IMR-90 (cell line): ENCODE results near the gene PLXNA4. TPM values are rescaled to one million over a fixed set of nuclear protein-coding genes. Genes with fewer than 3 reads are reported as not detected.

Experiments
- ATAC-seq: fragments of 200-7000 bp; cut with Tn5 transposase; 2 replicates; pipeline ENCODE4 v1.9.1; 2020; ENCODE audit warnings: low read depth, mild to moderate bottlenecking, moderate library complexity
- BruUV-seq: library from RNA; stranded (reverse); fragments of 400-500 nt; replicated peaks from 2 replicates; lab custom pipeline; 2021; lab: Mats Ljungman, UMichigan
- CTCF ChIA-PET: fragments of 300-600 bp; formaldehyde crosslinking; extraction: SDS; loops from one replicate; lab custom pipeline; 2021; ENCODE audit warnings: antibody characterized with exemption; lab: Yijun Ruan, JAX
- POLR2A ChIA-PET: fragments of 300-600 bp; sonication (Branson Sonifier 250); formaldehyde crosslinking; loops from one replicate; lab custom pipeline; 2022; ENCODE audit warnings: antibody characterized with exemption; ENCODE audit not compliant: unreplicated experiment; lab: Charles Lee
- DNase-seq: peaks from one replicate; pipeline ENCODE4 v3.0.0; 2013
- H2AFZ ChIP-seq: replicated peaks from 2 replicates; pipeline ENCODE3; 2013; ENCODE audit warnings: low read length, mild to moderate bottlenecking; ENCODE audit not compliant: poor library complexity
- H2AK5ac ChIP-seq: 2 replicates; pipeline ENCODE4 v1.6.1; 2013; ENCODE audit warnings: low read depth, low read length, inconsistent platforms
- H2AK9ac ChIP-seq: replicated peaks from 2 replicates; pipeline ENCODE3; 2013; ENCODE audit warnings: mild to moderate bottlenecking, low read depth, low read length, moderate library complexity; ENCODE audit not compliant: poor library complexity
- H2BK120ac ChIP-seq: 2 replicates; pipeline ENCODE4 v1.6.1; 2013; ENCODE audit warnings: low read depth, low read length, inconsistent platforms
- H2BK15ac ChIP-seq: 3 replicates; pipeline ENCODE4 v1.6.1; 2013; ENCODE audit warnings: low read depth, low read length, inconsistent platforms
- H2BK20ac ChIP-seq: 2 replicates; pipeline ENCODE4 v1.6.1; 2013; ENCODE audit warnings: low read depth, mild to moderate bottlenecking, inconsistent platforms, low read length, moderate library complexity
- H2BK5ac ChIP-seq: 2 replicates; pipeline ENCODE4 v1.6.1; 2013; ENCODE audit warnings: mild to moderate bottlenecking, low read depth, low read length, inconsistent platforms; ENCODE audit not compliant: poor library complexity, severe bottlenecking
- H3K14ac ChIP-seq: replicated peaks from 2 replicates; pipeline ENCODE4 v1.6.1; 2013; ENCODE audit warnings: low read depth, low read length, inconsistent platforms
- H3K18ac ChIP-seq: 2 replicates; pipeline ENCODE4 v1.6.1; 2013; ENCODE audit warnings: low read depth, low read length, control low read depth
- H3K23ac ChIP-seq: 2 replicates; pipeline ENCODE4 v1.6.1; 2013; ENCODE audit warnings: low read depth, low read length, inconsistent platforms
- H3K27ac ChIP-seq: 2 replicates; pipeline ENCODE4 v1.5.1; 2013; ENCODE audit warnings: mild to moderate bottlenecking, control low read depth, low read length; ENCODE audit not compliant: insufficient read depth
- H3K27me3 ChIP-seq: 2 replicates; pipeline ENCODE4 v1.6.1; 2013; ENCODE audit warnings: low read length; ENCODE audit not compliant: control insufficient read depth, insufficient read depth
- H3K36me3 ChIP-seq: 2 replicates; pipeline ENCODE4 v1.6.1; 2013; ENCODE audit warnings: low read length, mixed read lengths; ENCODE audit not compliant: control insufficient read depth, insufficient read depth
- H3K4ac ChIP-seq: 2 replicates; pipeline ENCODE4 v1.6.1; 2013; ENCODE audit warnings: low read depth, low read length, inconsistent platforms
- H3K4me1 ChIP-seq: 2 replicates; pipeline ENCODE4 v1.6.1; 2013; ENCODE audit warnings: low read length, mixed read lengths; ENCODE audit not compliant: control insufficient read depth, insufficient read depth
- H3K4me2 ChIP-seq: 2 replicates; pipeline ENCODE4 v1.6.1; 2013; ENCODE audit warnings: low read depth, mild to moderate bottlenecking, control low read depth, low read length, moderate library complexity
- H3K4me3 ChIP-seq: 2 replicates; pipeline ENCODE4 v1.5.1; 2013; ENCODE audit warnings: low read depth, mild to moderate bottlenecking, control low read depth, low read length, moderate library complexity; ENCODE audit not compliant: insufficient read depth
- H3K56ac ChIP-seq: 2 replicates; pipeline ENCODE4 v1.6.1; 2013; ENCODE audit warnings: low read length, inconsistent platforms; ENCODE audit not compliant: insufficient read depth; ENCODE audit errors: extremely low read depth
- H3K79me1 ChIP-seq, 2 experiments: 2 replicates each; pipeline ENCODE4 v1.6.1; 2013; ENCODE audit warnings: low read length in 2 of 2, inconsistent platforms in 1 of 2, low read depth in 1 of 2
- H3K9ac ChIP-seq: 2 replicates; pipeline ENCODE4 v1.6.1; 2013; ENCODE audit warnings: low read depth, low read length, control low read depth
- H3K9me1 ChIP-seq: 2 replicates; pipeline ENCODE4 v1.6.1; 2013; ENCODE audit warnings: low read length, inconsistent platforms; ENCODE audit not compliant: insufficient read depth
- H3K9me3 ChIP-seq: 2 replicates; pipeline ENCODE4 v1.6.1; 2013; ENCODE audit warnings: low read length; ENCODE audit not compliant: control insufficient read depth, insufficient read depth
- H4K20me1 ChIP-seq: 2 replicates; pipeline ENCODE4 v1.6.1; 2013; ENCODE audit warnings: low read length, inconsistent platforms; ENCODE audit not compliant: insufficient read depth
- H4K5ac ChIP-seq: 2 replicates; pipeline ENCODE4 v1.6.1; 2013; ENCODE audit warnings: mild to moderate bottlenecking, low read depth, low read length, control low read depth
- H4K8ac ChIP-seq, 2 experiments: 2 replicates each; pipeline ENCODE4 v1.6.1; 2013; ENCODE audit warnings: low read depth in 2 of 2, low read length in 2 of 2, control low read depth in 1 of 2, inconsistent platforms in 1 of 2
- H4K91ac ChIP-seq: 2 replicates; pipeline ENCODE4 v1.6.1; 2013; ENCODE audit warnings: low read depth, low read length, inconsistent platforms; ENCODE audit not compliant: insufficient read depth
- BHLHE40 ChIP-seq: fragments of 150-350 bp; IDR thresholded peaks from 2 replicates; pipeline ENCODE4 v1.6.1; 2016; ENCODE audit warnings: mild to moderate bottlenecking, low read depth, low read length
- CEBPB ChIP-seq: IDR thresholded peaks from 2 replicates; pipeline ENCODE4 v1.6.1; 2012; ENCODE audit warnings: low read depth, low read length, improper control_type of control experiment
- CHD1 ChIP-seq: IDR thresholded peaks from 2 replicates; pipeline ENCODE4 v1.6.1; 2012; ENCODE audit warnings: low read depth, low read length, improper control_type of control experiment
- FOS ChIP-seq: fragments of 150-350 bp; IDR thresholded peaks from 2 replicates; pipeline ENCODE4 v1.6.1; 2016; ENCODE audit warnings: low read depth, low read length
- MAFK ChIP-seq: IDR thresholded peaks from 2 replicates; pipeline ENCODE4 v1.6.1; 2012; ENCODE audit warnings: low read depth, low read length, improper control_type of control experiment
- MAZ ChIP-seq: IDR thresholded peaks from 2 replicates; pipeline ENCODE4 v1.6.1; 2012; ENCODE audit warnings: low read depth, mild to moderate bottlenecking, low read length, improper control_type of control experiment, moderate library complexity, borderline replicate concordance
- MXI1 ChIP-seq: IDR thresholded peaks from 2 replicates; pipeline ENCODE4 v1.6.1; 2012; ENCODE audit warnings: low read depth, mild to moderate bottlenecking, low read length, moderate library complexity, borderline replicate concordance
- NFE2L2 ChIP-seq: fragments of 150-350 bp; IDR thresholded peaks from 2 replicates; pipeline ENCODE4 v1.6.1; 2016; ENCODE audit warnings: low read depth, mild to moderate bottlenecking, low read length
- POLR2A ChIP-seq: IDR thresholded peaks from 2 replicates; pipeline ENCODE4 v1.6.1; 2012; ENCODE audit warnings: mild to moderate bottlenecking, low read depth, low read length
- RAD21 ChIP-seq: IDR thresholded peaks from 2 replicates; pipeline ENCODE4 v1.6.1; 2012; ENCODE audit warnings: low read length, improper control_type of control experiment
- RCOR1 ChIP-seq: IDR thresholded peaks from 2 replicates; pipeline ENCODE4 v1.6.1; 2012; ENCODE audit warnings: mild to moderate bottlenecking, low read length, improper control_type of control experiment; ENCODE audit not compliant: insufficient replicate concordance
- RFX5 ChIP-seq: IDR thresholded peaks from 2 replicates; pipeline ENCODE4 v1.8.0; 2012; ENCODE audit warnings: low read depth, mild to moderate bottlenecking, low read length, moderate library complexity
- SMC3 ChIP-seq: fragments of 150-350 bp; IDR thresholded peaks from 2 replicates; pipeline ENCODE4 v1.6.1; 2016; ENCODE audit warnings: low read depth, mild to moderate bottlenecking, antibody characterized with exemption, low read length, moderate library complexity
- USF2 ChIP-seq: fragments of 150-350 bp; IDR thresholded peaks from 2 replicates; pipeline ENCODE4 v1.6.1; 2017; ENCODE audit warnings: mild to moderate bottlenecking, antibody characterized with exemption, low read length, low read depth
- WGBS, 2 experiments: methylation state at CpG; one replicate each; pipeline versions ENCODE4 v1.1.5 to v1.1.7; 2013; ENCODE audit warnings: missing lambda C conversion rate in 2 of 2; ENCODE audit not compliant: insufficient read length in 1 of 2; ENCODE audit errors: extremely low coverage in 2 of 2; 5-methylcytosine and 5-hydroxymethylcytosine counted together
- dilution Hi-C: fragments of 300-500 bp; cut with HindIII; formaldehyde crosslinking; loops from one replicate; pipeline ENCODE4 v1.14.3; 2018; ENCODE audit warnings: low sequenced_read_pairs; ENCODE audit not compliant: unreplicated experiment
- in situ Hi-C: fragments of 300-500 bp; cut with MboI; formaldehyde crosslinking; loops from 3 replicates; pipeline ENCODE4 v1.14.3; 2019; ENCODE audit warnings: low sequenced_read_pairs, inconsistent platforms, mixed read lengths
- intact Hi-C: fragments of 100-400 bp; cut with micrococcal nuclease; formaldehyde crosslinking; loops from 2 replicates; pipeline ENCODE4 v1.10.0; 2022
- polyA plus RNA-seq, 3 experiments: library from polyadenylated mRNA; depleted of rRNA; stranded (reverse); fragments of >200 nt; gene quantifications; 2 replicates each; pipeline ENCODE4 v1.2.3, GENCODE V29; 2012; ENCODE audit warnings: low replicate concordance in 1 of 3
- total RNA-seq: library from RNA; depleted of rRNA; stranded (reverse); fragments of >200 nt; gene quantifications from 2 replicates; pipeline ENCODE4 v1.2.3, GENCODE V29; 2012
- TF ChIP-seq, protein P1 (sequence below): conservative IDR thresholded peaks from 2 replicates; pipeline ENCODE4 v1.5.1; 2012; ENCODE audit warnings: mild to moderate bottlenecking, low read depth, low read length, improper control_type of control experiment
- TF ChIP-seq, protein P2 (sequence below): fragments of 150-350 bp; IDR thresholded peaks from 2 replicates; pipeline ENCODE4 v1.6.1; 2016; ENCODE audit warnings: low read depth, mild to moderate bottlenecking, low read length, moderate library complexity, borderline replicate concordance

The PLXNA4 gene
- total and polyA plus RNA-seq, 2 of the 4 experiments (the other 2 are of a cell fraction) = under 0.01 TPM

DNA sequence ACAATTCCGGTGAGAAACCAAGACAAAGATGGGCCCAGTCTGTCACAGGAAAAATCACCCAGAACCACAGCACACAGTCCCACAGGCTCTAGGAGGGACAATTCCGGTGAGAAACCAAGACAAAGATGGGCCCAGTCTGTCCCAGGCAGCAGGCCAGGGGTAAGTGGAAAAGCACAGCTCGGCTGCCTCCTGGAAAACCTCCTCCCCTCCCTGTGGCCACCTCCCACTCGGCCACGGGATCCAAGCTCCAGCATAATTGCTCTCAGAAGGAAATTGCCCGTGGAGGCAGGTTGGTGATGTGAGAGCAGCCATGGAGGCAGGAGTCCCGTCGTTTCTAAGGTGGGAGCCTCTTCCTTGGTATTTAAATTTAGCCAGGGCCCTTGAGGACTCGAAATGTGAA is 95.7 kb downstream of the PLXNA4 start:
- BruUV-seq = no TSS peak
- H2BK15ac ChIP-seq = no peak overlapping the region
- no peak overlapping the region for H2AFZ ChIP-seq
- no peak overlapping the region for H3K23ac ChIP-seq
- H3K9ac ChIP-seq = no peak overlapping the region
- H3K56ac ChIP-seq = no peak overlapping the region
- POLR2A ChIA-PET = no interaction called here
- H3K4me3 ChIP-seq = no peak overlapping the region
- intact Hi-C loops = no loop called here
- H3K4me2 ChIP-seq = no peak overlapping the region
- DNase-seq (no peak), ATAC-seq (no peak)
- no peak overlapping the region for H3K4ac ChIP-seq
- H3K4me1 ChIP-seq = no peaks in the 10 kb centered on the region
- no peak overlapping the region for H3K14ac ChIP-seq
- no peaks in the 10 kb centered on the region for H3K9me3 ChIP-seq
- CTCF ChIA-PET = no interaction called here
- no peak overlapping the region for H2AK5ac ChIP-seq
- H3K9me1 ChIP-seq = no peaks in the 10 kb centered on the region
- TF ChIP-seq MXI1 (no peak), CHD1 (no peak), POLR2A (no peak), SMC3 (no peak), RCOR1 (no peak), NFE2L2 (no peak), USF2 (no peak), RAD21 (no peak), FOS (no peak), CEBPB (no peak), BHLHE40 (no peak), MAFK (no peak), RFX5 (no peak), MAZ (no peak)
- TF ChIP-seq, protein P1, sequence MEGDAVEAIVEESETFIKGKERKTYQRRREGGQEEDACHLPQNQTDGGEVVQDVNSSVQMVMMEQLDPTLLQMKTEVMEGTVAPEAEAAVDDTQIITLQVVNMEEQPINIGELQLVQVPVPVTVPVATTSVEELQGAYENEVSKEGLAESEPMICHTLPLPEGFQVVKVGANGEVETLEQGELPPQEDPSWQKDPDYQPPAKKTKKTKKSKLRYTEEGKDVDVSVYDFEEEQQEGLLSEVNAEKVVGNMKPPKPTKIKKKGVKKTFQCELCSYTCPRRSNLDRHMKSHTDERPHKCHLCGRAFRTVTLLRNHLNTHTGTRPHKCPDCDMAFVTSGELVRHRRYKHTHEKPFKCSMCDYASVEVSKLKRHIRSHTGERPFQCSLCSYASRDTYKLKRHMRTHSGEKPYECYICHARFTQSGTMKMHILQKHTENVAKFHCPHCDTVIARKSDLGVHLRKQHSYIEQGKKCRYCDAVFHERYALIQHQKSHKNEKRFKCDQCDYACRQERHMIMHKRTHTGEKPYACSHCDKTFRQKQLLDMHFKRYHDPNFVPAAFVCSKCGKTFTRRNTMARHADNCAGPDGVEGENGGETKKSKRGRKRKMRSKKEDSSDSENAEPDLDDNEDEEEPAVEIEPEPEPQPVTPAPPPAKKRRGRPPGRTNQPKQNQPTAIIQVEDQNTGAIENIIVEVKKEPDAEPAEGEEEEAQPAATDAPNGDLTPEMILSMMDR = no peak
- TF ChIP-seq, protein P2, sequence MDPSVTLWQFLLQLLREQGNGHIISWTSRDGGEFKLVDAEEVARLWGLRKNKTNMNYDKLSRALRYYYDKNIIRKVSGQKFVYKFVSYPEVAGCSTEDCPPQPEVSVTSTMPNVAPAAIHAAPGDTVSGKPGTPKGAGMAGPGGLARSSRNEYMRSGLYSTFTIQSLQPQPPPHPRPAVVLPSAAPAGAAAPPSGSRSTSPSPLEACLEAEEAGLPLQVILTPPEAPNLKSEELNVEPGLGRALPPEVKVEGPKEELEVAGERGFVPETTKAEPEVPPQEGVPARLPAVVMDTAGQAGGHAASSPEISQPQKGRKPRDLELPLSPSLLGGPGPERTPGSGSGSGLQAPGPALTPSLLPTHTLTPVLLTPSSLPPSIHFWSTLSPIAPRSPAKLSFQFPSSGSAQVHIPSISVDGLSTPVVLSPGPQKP = no peak
- no peak overlapping the region for H3K27ac ChIP-seq
- H3K36me3 ChIP-seq = no peaks in the 10 kb centered on the region
- H4K5ac ChIP-seq = no peak overlapping the region
- H2BK20ac ChIP-seq = no peak overlapping the region
- H2BK120ac ChIP-seq = no peak overlapping the region
- H4K91ac ChIP-seq = no peak overlapping the region
- WGBS, 2 experiments = 33% methylated on average over 3 of the region's 9 CpGs; no CpG with 5 or more reads in 1 of the 2 experiments
- no peak overlapping the region for H2AK9ac ChIP-seq
- no peak overlapping the region for H2BK5ac ChIP-seq
- dilution Hi-C loops = no loop called here
- no peaks in the 10 kb centered on the region for H4K20me1 ChIP-seq
- H4K8ac ChIP-seq = no peak overlapping the region
- in situ Hi-C loops = no loop called here
- no peak overlapping the region for H3K18ac ChIP-seq
- no peaks in the 10 kb centered on the region for H3K27me3 ChIP-seq
- no peaks in the 10 kb centered on the region for H3K79me1 ChIP-seq
